ENCODE measurements around the gene FIGNL2. TPM values are rescaled to one million over a fixed set of nuclear protein-coding genes. Genes with fewer than 3 reads are reported as not detected.

The FIGNL2 gene
- total and polyA plus RNA-seq, 8 donors: under 0.01 to 1.4 (median 0.12) TPM; not detected in 3

- intact Hi-C loops (cut with DNase I; ENCODE audit: low total_unique reads): no loop called here
- peaks cover 14 to 20% (median 16%) of the 10 kb centered on the region in 4 donors for H3K4me1 ChIP-seq
- peaks cover 0 to 76% (median 26%) of the 10 kb centered on the region in 3 donors for H3K27me3 ChIP-seq
- no peak for DNase-seq
- H3K36me3 ChIP-seq: no peaks in the 10 kb centered on the region
- TF ChIP-seq CTCF (IDR thresholded peaks at IDR 0.05) (no peak), POLR2AphosphoS5 (IDR thresholded peaks at IDR 0.05) (no peak), POLR2A (IDR thresholded peaks at IDR 0.05) (no peak), EP300 (IDR thresholded peaks at IDR 0.05) (no peak)
- 76 to 86% (median 85%) methylated on average over 4 of the region's 4 CpGs for WGBS, 5 donors
- no peak overlapping the region for H3K4me3 ChIP-seq
- H3K27ac ChIP-seq: no peak overlapping the region
- no peaks in the 10 kb centered on the region for H3K9me3 ChIP-seq
Observed at GRCh38 chr12:51862947-51863346, 14.4 kb upstream of the FIGNL2 start.

GRCh38 chr12:51860986-51861385 is 12.5 kb upstream of the FIGNL2 start:
- peaks cover 16 to 24% (median 19%) of the 10 kb centered on the region in 4 donors for H3K4me1 ChIP-seq
- 90 to 95% (median 93%) methylated on average over 3 of the region's 3 CpGs for WGBS, 5 donors
- no peak for DNase-seq
- H3K9me3 ChIP-seq: no peaks in the 10 kb centered on the region
- intact Hi-C loops (cut with DNase I; ENCODE audit: low total_unique reads): no loop called here
- H3K4me3 ChIP-seq: no peak overlapping the region
- H3K36me3 ChIP-seq: no peaks in the 10 kb centered on the region
- no peak overlapping the region for H3K27ac ChIP-seq
- H3K27me3 ChIP-seq: peaks cover 0 to 83% (median 32%) of the 10 kb centered on the region in 3 donors
- TF ChIP-seq CTCF (IDR thresholded peaks at IDR 0.05) (no peak), POLR2A (IDR thresholded peaks at IDR 0.05) (no peak), POLR2AphosphoS5 (IDR thresholded peaks at IDR 0.05) (no peak), EP300 (IDR thresholded peaks at IDR 0.05) (no peak)

GRCh38 chr12:51855586-51856428 is 7.3 kb upstream of the FIGNL2 start:
- 17 to 26% (median 23%) methylated on average over 10 to 21 of the region's 21 CpGs for WGBS, 5 donors
- H3K27ac ChIP-seq: peak overlapping the region in 1 of 5 donors; percentile 3

More at GRCh38 chr12:51855586-51856428, 7.3 kb upstream of the FIGNL2 start:
- intact Hi-C loops (cut with DNase I; ENCODE audit: low total_unique reads): no loop called here
- peaks cover 0 to 60% (median 10%) of the 10 kb centered on the region in 3 donors for H3K27me3 ChIP-seq
- peak in 1 of 2 donors; percentile 74 for DNase-seq
- H3K9me3 ChIP-seq: no peaks in the 10 kb centered on the region
- H3K4me1 ChIP-seq: peaks cover 5 to 18% (median 8%) of the 10 kb centered on the region in 4 donors
- TF ChIP-seq CTCF (IDR thresholded peaks at IDR 0.05) (no peak), POLR2A (IDR thresholded peaks at IDR 0.05) (no peak), EP300 (IDR thresholded peaks at IDR 0.05) (no peak), POLR2AphosphoS5 (IDR thresholded peaks at IDR 0.05) (no peak)
- no peaks in the 10 kb centered on the region for H3K36me3 ChIP-seq
- H3K4me3 ChIP-seq: peak overlapping the region; percentile 11 to 25 (median 18)
